Measurements from ENCODE around the gene GAK. TPM values are rescaled to one million over a fixed set of nuclear protein-coding genes. Genes with fewer than 3 reads are reported as not detected.
"Not testable (repeated sequence)": the region's sequence is repeated elsewhere in the genome, so short reads cannot be mapped to it uniquely, and the experiment has no call there.

Gene GAK
- total RNA-seq: 19.8 TPM

DNA sequence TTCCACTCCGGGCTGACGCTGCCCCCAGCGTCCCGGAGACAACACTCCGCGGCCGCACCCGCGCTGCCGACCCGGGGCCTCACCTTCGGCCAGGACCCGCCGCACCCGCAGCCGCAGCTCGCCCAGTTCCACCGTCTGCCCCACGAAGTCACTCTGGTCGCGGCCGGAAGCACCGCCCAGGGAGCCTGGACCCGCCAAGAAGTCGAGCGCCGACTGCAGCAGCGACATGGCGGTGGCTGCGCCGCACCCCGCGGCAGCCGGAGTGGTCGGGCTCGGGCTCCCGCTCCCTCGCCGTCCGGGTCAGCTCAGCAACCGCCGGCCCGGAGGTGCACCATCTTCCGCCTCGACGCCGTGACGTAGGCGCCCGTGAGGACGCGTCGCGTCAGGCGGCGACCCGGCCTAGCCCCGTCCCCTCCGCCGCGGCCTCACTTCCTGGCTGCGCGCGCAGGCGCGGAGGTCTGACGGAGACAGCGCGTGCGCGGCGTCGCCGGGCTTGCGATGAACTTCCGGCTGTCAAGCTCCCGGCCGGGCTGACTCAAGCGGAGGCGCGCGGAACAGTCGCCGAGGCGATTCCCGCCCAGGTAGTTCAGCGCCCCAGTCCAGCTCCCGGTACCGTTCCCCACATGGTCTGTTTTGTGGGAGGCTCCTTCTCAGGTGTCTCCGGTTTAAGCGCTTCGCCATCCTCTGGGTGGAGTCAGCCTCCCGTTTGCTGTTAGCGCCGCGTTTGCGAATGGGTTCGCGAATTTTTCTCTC, at the start of gene GAK, which contains the start of gene TMEM175:
Gene GAK (minus strand): TSS at position 357 of the 753 bp plus-strand sequence. CDS start 129 bp downstream, at position 228.
Gene TMEM175 (plus strand): TSS at position 501 of the 753 bp plus-strand sequence. CDS start 15,280 bp downstream, outside the sequence.
- Histone ChIP-seq H3K27me3 (ENCODE audit: control insufficient read depth in 3 of 3, insufficient read depth in 3 of 3, low read length in 3 of 3) (no peaks in the 10 kb centered on the region), H3K9me3 (ENCODE audit: control insufficient read depth in 3 of 3, low read length in 3 of 3) (no peaks in the 10 kb centered on the region), H3K27ac (ENCODE audit: low read depth, low read length) (peak within 1 kb of the TSS; percentile 94), H3K4me1 (ENCODE audit: control insufficient read depth in 3 of 3, insufficient read depth in 3 of 3, low read length in 3 of 3) (peaks cover 27 to 36% (median 28%) of the 10 kb centered on the region in 3 donors), H3K9ac (ENCODE audit: low read depth in 1 of 3, low read length in 3 of 3) (peak within 1 kb of the TSS; percentile 98 to 99 (median 99)), H3K36me3 (ENCODE audit: control insufficient read depth in 3 of 3, insufficient read depth in 3 of 3, low read length in 3 of 3) (no peaks in the 10 kb centered on the region), H3K4me3 (ENCODE audit: low read length in 3 of 3) (peak within 1 kb of the TSS; percentile 98 to 99 (median 99))

DNA sequence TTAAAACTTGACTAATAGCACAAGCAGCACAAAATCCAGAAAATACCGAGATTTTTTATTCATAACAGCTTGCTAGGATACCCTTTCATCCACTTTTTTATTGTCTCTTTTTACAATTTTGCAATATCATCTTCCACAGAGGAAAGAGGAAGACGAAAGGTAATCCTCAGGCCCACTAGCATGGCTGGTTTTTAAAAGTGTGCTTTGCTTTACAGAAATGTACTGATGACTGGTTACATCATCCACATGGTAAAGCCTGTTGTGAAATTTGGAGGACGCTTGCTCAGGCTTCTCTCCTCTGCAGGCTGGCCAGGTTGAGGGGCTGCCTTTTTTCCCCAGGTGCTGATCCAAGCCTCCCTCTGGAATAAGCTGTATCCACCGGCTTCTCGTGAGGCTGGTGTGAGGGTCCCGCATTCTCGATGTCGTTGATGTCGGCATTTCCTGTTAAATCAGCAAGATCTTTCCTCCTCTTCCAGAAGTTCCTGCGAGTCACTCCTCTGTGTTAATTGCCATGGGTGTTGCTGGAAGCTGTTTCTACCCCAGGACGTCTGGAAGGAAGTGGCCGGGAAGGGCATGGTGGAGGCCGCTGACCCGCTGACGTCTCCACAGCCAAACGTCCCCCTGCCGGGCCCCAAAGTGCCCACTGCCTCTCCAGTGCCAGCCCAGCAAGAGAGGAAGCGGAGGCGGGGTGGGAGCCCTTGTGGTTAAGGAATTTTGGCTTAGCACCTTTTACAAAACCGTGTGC, 47.0 kb upstream of the GAK start:
- H3K36me3 ChIP-seq (ENCODE audit: control insufficient read depth in 3 of 3, insufficient read depth in 3 of 3, low read length in 3 of 3): no peaks in the 10 kb centered on the region
- H3K27ac ChIP-seq (ENCODE audit: low read depth, low read length): no peak overlapping the region
- H3K9ac ChIP-seq (ENCODE audit: low read depth in 1 of 3, low read length in 3 of 3): no peak overlapping the region

DNA sequence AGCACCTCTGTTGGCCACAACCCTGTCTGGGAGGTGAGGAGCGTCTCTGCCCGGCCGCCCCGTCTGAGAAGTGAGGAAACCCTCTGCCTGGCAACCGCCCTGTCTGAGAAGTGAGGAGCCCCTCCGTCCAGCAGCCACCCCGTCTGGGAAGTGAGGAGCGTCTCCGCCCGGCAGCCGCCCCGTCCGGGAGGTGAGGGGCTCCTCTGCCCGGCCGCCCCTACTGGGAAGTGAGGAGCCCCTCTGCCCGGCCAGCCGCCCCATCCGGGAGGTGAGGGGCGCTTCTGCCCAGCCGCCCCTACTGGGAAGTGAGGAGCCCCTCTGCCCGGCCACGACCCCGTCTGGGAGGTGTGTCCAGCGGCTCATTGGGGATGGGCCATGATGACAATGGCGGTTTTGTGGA, 43.9 kb upstream of the GAK start:
- H3K27me3 ChIP-seq (ENCODE audit: control insufficient read depth in 3 of 3, insufficient read depth in 3 of 3, low read length in 3 of 3); H3K9ac ChIP-seq (ENCODE audit: low read depth in 1 of 3, low read length in 3 of 3); H3K9me3 ChIP-seq (ENCODE audit: control insufficient read depth in 3 of 3, low read length in 3 of 3); H3K4me3 ChIP-seq (ENCODE audit: low read length in 3 of 3); H3K36me3 ChIP-seq (ENCODE audit: control insufficient read depth in 3 of 3, insufficient read depth in 3 of 3, low read length in 3 of 3); H3K27ac ChIP-seq (ENCODE audit: low read depth, low read length): not testable (repeated sequence)
- H3K4me1 ChIP-seq (ENCODE audit: control insufficient read depth in 3 of 3, insufficient read depth in 3 of 3, low read length in 3 of 3): peaks cover 19 to 20% (median 19%) of the 10 kb centered on the region in 3 donors

More for the DNA sequence above, 47.0 kb upstream of the GAK start:
- H3K27me3 ChIP-seq (ENCODE audit: control insufficient read depth in 3 of 3, insufficient read depth in 3 of 3, low read length in 3 of 3): no peaks in the 10 kb centered on the region
- H3K4me3 ChIP-seq (ENCODE audit: low read length in 3 of 3): no peak overlapping the region
- no peaks in the 10 kb centered on the region for H3K4me1 ChIP-seq (ENCODE audit: control insufficient read depth in 3 of 3, insufficient read depth in 3 of 3, low read length in 3 of 3)
- no peaks in the 10 kb centered on the region for H3K9me3 ChIP-seq (ENCODE audit: control insufficient read depth in 3 of 3, low read length in 3 of 3)

DNA sequence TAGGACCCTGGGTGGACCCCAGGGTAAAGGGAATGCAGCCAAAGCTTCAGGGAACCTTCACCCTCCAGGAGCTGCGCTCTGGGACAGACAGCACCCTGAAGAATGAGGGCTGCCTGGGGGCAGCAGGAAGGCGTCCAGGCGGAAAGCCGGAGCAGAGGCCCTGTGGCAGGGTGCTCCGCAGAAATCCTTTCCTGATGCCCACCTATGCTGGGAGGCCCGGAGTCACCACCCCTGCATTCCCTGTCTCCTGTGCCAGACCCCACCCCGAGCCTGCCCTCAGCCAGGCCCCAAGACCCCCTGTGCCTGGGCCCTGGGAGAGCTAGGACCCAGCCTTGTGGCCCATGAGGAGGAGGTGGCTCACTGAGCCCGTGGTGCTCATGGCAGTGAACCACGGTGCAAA, 42.6 kb upstream of the GAK start:
- Histone ChIP-seq H3K9me3 (ENCODE audit: control insufficient read depth in 3 of 3, low read length in 3 of 3) (no peaks in the 10 kb centered on the region), H3K9ac (ENCODE audit: low read depth in 1 of 3, low read length in 3 of 3) (no peak overlapping the region), H3K27me3 (ENCODE audit: control insufficient read depth in 3 of 3, insufficient read depth in 3 of 3, low read length in 3 of 3) (peaks cover 0 to 3% (median 0%) of the 10 kb centered on the region in 3 donors), H3K36me3 (ENCODE audit: control insufficient read depth in 3 of 3, insufficient read depth in 3 of 3, low read length in 3 of 3) (no peaks in the 10 kb centered on the region), H3K4me1 (ENCODE audit: control insufficient read depth in 3 of 3, insufficient read depth in 3 of 3, low read length in 3 of 3) (peaks cover 20 to 25% (median 21%) of the 10 kb centered on the region in 3 donors), H3K27ac (ENCODE audit: low read depth, low read length) (no peak overlapping the region), H3K4me3 (ENCODE audit: low read length in 3 of 3) (no peak overlapping the region)

DNA sequence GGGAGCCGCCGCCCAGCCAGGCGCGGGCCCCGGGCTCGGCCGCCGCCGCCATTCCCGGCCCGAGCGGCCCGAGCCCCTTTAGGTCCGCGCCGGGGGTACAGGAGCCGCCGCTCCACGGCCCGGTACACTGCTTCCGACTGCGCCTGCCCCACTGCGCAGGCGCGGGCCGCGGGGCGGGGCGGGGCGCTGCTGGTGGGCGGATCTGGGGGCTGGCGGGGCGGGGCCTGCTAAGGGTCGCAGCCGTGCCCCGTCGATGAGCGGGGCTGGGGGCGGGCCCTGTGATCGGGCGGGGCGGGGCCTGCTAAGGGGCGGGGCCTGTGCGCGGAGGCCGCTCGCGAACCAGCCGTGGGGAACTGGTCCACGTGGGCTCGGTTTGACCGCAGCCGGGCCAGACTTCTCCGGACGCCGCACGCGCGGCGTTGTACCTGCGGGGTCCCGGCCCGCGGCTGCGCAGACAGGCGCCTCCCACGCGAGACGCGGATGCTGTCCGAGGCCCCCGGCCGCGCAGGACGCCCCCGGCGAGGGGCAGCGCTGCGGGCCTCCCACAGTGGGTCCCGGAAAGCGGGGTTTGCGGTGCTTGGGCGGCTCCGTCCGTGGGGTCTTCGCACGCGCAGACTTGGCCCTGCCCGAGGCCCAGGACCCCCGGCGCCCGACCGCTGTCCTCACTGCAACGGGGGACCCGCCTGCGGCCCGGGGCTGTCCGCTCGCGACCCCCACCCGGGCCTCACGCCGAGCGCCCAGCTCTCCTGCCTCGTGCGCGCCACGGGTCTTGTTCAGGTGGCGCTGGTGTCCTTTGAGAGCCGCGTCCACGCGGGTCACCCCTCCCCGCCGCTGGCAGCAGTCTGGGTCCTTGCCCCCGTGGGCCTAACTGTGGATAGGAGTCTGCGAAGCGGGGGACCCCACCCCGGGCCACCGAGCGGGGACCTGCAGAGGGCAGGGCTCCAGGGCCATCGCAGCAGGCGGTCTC, 41.6 kb upstream of the GAK start, which contains the start of gene DGKQ:
Gene DGKQ (minus strand): TSS at position 139 of the 967 bp plus-strand sequence. CDS start 87 bp downstream, at position 52.
- H3K4me3 ChIP-seq (ENCODE audit: low read length in 3 of 3): peak within 1 kb of the TSS; percentile 56 to 82 (median 71)
- peak within 1 kb of the TSS; percentile 65 to 82 (median 73) for H3K9ac ChIP-seq (ENCODE audit: low read depth in 1 of 3, low read length in 3 of 3)
- H3K27ac ChIP-seq (ENCODE audit: low read depth, low read length): no peak within 1 kb of the TSS
- H3K27me3 ChIP-seq (ENCODE audit: control insufficient read depth in 3 of 3, insufficient read depth in 3 of 3, low read length in 3 of 3): peaks cover 0 to 6% (median 0%) of the 10 kb centered on the region in 3 donors
- no peaks in the 10 kb centered on the region for H3K9me3 ChIP-seq (ENCODE audit: control insufficient read depth in 3 of 3, low read length in 3 of 3)
- H3K36me3 ChIP-seq (ENCODE audit: control insufficient read depth in 3 of 3, insufficient read depth in 3 of 3, low read length in 3 of 3): no peaks in the 10 kb centered on the region
- H3K4me1 ChIP-seq (ENCODE audit: control insufficient read depth in 3 of 3, insufficient read depth in 3 of 3, low read length in 3 of 3): peaks cover 20 to 25% (median 21%) of the 10 kb centered on the region in 3 donors

DNA sequence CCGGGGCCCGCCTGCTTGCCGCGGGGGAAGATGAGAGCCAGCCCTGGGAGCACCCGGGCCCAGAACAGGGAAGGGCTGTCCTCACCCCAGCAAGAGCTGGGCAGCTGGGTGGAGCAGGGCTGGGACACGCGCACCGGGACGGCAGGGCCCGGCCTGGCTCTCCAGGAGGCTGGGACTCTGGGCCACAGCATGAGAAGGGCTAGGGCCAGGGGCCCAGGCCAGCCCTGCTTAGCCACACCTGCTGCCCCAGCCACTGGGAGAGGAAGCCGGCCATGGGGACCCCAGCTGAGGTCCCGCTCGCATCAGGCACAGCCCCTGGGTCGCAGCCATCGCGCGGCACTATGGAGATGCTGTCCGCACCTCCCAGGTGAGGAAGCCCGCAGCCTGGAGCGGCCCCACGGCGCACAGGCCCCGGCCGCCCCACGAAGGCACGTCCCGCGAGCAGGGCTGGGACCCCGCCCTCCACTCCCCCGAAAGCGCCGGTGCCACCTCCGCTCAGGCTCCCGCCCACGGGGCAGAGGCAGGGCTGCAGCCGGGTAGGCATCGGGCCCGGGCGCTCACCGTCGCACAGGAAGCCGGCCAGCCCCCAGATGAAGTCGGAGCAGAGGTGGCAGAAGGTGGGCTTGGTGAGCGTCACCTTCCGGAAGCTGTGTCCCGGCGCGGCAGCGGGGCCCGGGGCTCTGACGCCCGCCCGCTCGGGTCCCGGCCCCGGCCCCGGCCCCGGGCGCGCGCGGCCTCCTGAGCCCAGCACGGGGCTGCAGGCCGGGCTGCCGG, 40.7 kb upstream of the GAK start:
- H3K27ac ChIP-seq (ENCODE audit: low read depth, low read length): no peak overlapping the region
- H3K4me3 ChIP-seq (ENCODE audit: low read length in 3 of 3): peak overlapping the region; percentile 56 to 82 (median 71)
- H3K36me3 ChIP-seq (ENCODE audit: control insufficient read depth in 3 of 3, insufficient read depth in 3 of 3, low read length in 3 of 3): no peaks in the 10 kb centered on the region
- H3K4me1 ChIP-seq (ENCODE audit: control insufficient read depth in 3 of 3, insufficient read depth in 3 of 3, low read length in 3 of 3): peaks cover 20 to 25% (median 21%) of the 10 kb centered on the region in 3 donors
- H3K9ac ChIP-seq (ENCODE audit: low read depth in 1 of 3, low read length in 3 of 3): peak overlapping the region; percentile 65 to 82 (median 73)
- peaks cover 0 to 12% (median 6%) of the 10 kb centered on the region in 3 donors for H3K27me3 ChIP-seq (ENCODE audit: control insufficient read depth in 3 of 3, insufficient read depth in 3 of 3, low read length in 3 of 3)
- no peaks in the 10 kb centered on the region for H3K9me3 ChIP-seq (ENCODE audit: control insufficient read depth in 3 of 3, low read length in 3 of 3)

DNA sequence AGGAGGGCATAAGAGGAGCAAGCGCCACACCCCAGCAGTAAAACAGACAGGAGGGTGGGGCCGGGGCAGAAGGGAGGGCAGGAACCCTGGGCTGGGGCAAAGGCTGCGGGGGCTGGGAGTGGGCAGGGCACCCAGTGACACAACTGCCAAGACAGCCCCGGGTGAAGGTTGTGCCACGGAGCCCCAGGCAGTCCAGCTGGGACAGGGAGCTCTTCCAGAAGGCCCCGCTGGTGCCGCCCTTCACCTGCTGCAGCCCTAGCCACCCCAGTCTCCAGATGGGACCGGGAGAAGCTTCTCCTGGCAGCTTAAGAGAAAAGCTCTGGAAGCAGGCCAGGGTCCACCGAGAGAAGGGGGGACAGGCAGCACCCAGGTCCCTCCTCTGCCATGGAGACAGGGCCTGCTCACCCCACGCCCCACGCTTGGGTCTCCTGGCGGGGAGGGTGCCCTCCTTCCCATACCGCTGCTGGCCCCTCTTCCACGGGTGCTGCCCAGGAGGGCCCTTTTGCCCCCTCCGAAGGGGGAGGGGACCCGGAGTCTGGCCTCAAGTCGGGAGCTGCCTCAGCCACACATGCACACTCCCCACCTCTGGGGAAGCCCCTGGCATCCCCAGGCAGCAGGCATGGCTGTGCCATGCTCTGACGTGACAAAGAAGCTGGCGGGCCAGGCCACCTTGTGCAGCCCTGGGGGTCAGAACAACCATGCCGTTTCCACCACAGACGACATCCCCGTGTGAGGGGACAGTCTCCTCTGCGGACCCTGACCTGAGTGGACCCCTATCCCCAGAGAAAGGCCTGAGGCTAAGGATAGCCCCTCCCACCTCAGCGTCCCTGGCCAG, 39.8 kb upstream of the GAK start:
- Histone ChIP-seq H3K27ac (ENCODE audit: low read depth, low read length) (no peak overlapping the region), H3K27me3 (ENCODE audit: control insufficient read depth in 3 of 3, insufficient read depth in 3 of 3, low read length in 3 of 3) (peaks cover 0 to 15% (median 9%) of the 10 kb centered on the region in 3 donors), H3K9me3 (ENCODE audit: control insufficient read depth in 3 of 3, low read length in 3 of 3) (no peaks in the 10 kb centered on the region), H3K4me1 (ENCODE audit: control insufficient read depth in 3 of 3, insufficient read depth in 3 of 3, low read length in 3 of 3) (peaks cover 20 to 25% (median 21%) of the 10 kb centered on the region in 3 donors), H3K4me3 (ENCODE audit: low read length in 3 of 3) (peak overlapping the region; percentile 38 to 82 (median 71)), H3K36me3 (ENCODE audit: control insufficient read depth in 3 of 3, insufficient read depth in 3 of 3, low read length in 3 of 3) (no peaks in the 10 kb centered on the region), H3K9ac (ENCODE audit: low read depth in 1 of 3, low read length in 3 of 3) (peak overlapping the region; percentile 65 to 82 (median 73))

DNA sequence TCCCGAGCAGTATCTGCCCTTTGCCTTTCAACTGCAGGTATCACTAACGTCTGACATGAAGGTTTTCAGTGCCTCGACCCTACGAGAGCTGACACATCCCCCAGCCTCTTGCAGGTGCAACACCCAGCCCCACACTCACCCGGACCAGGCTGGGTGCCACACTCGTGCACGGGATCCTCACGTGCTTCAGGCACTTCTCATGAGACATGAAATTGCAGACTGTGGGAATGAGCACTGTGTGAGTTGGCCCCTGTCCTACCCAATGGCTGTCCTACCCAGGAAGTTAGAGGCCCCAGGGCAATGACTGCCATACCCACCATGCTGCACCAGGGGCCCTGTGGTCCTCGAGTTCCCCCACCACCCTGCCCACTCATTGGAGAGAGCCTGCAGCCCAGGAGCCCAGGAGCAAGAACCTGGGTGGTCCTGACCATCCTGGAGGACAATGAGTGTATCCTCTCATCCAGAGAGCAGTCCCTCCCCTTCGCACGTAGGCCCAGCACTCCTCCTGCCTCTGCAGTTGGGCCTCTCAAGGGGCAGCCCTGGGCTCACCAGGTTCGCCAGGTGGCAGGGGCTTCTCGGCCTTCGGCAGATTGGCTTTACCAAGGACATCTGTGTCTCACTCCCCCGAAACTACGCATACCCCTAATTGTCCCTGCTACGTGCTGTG, 38.9 kb upstream of the GAK start:
- peak overlapping the region in 1 of 3 donors; percentile 82 for H3K9ac ChIP-seq (ENCODE audit: low read depth in 1 of 3, low read length in 3 of 3)
- H3K27ac ChIP-seq (ENCODE audit: low read depth, low read length): no peak overlapping the region
- peaks cover 0 to 9% (median 2%) of the 10 kb centered on the region in 3 donors for H3K36me3 ChIP-seq (ENCODE audit: control insufficient read depth in 3 of 3, insufficient read depth in 3 of 3, low read length in 3 of 3)
- H3K4me1 ChIP-seq (ENCODE audit: control insufficient read depth in 3 of 3, insufficient read depth in 3 of 3, low read length in 3 of 3): peaks cover 20 to 25% (median 21%) of the 10 kb centered on the region in 3 donors
- H3K9me3 ChIP-seq (ENCODE audit: control insufficient read depth in 3 of 3, low read length in 3 of 3): no peaks in the 10 kb centered on the region
- no peak overlapping the region for H3K4me3 ChIP-seq (ENCODE audit: low read length in 3 of 3)
- peaks cover 0 to 15% (median 9%) of the 10 kb centered on the region in 3 donors for H3K27me3 ChIP-seq (ENCODE audit: control insufficient read depth in 3 of 3, insufficient read depth in 3 of 3, low read length in 3 of 3)
